Inflammatory macrophage treated with lipopolysaccharide for 1 hour (primary cell): ENCODE results near the gene PCDHB10.
"Not testable (repeated sequence)": the region's sequence is repeated elsewhere in the genome, so short reads cannot be mapped to it uniquely, and the experiment has no call there.

Source experiments
- DNase-seq, 2 donors: peaks; one replicate each; pipeline ENCODE4 v3.0.0-alpha.2; 2020 to 2022

Gene PCDHB10

GRCh38 chr5:141188682-141189081, 3.5 kb upstream of the PCDHB10 start:
- not testable (repeated sequence) for DNase-seq

- not testable (repeated sequence) for DNase-seq
Measured at GRCh38 chr5:141189131-141189530, 3.0 kb upstream of the PCDHB10 start.

GRCh38 chr5:141194332-141194731, 2.2 kb downstream of the PCDHB10 start:
- not testable (repeated sequence) for DNase-seq

GRCh38 chr5:141196363-141196762, 4.2 kb downstream of the PCDHB10 start:
- no peak for DNase-seq

- no peak for DNase-seq
Measured at GRCh38 chr5:141199359-141200235, 7.4 kb downstream of the PCDHB10 start, which contains the start of gene PCDHB11. Gene PCDHB11, plus strand, starts transcription at chr5:141199627. Its CDS starts 148 bp downstream, at chr5:141199775.

- not testable (repeated sequence) for DNase-seq
Measured at GRCh38 chr5:141201126-141201525, 9.0 kb downstream of the PCDHB10 start.

- DNase-seq: not testable (repeated sequence)
Measured at GRCh38 chr5:141201646-141202045, 9.5 kb downstream of the PCDHB10 start.

GRCh38 chr5:141208478-141208877, 16.3 kb downstream of the PCDHB10 start, which contains the start of gene PCDHB12:
Gene PCDHB12, plus strand, starts transcription at chr5:141208719. Its CDS starts 189 bp downstream, at chr5:141208908.
- DNase-seq: no peak

GRCh38 chr5:141210281-141210680, 18.1 kb downstream of the PCDHB10 start:
- not testable (repeated sequence) for DNase-seq

GRCh38 chr5:141210849-141211248, 18.7 kb downstream of the PCDHB10 start:
- DNase-seq: not testable (repeated sequence)

GRCh38 chr5:141213656-141214339, 21.6 kb downstream of the PCDHB10 start, which contains the start of gene PCDHB13:
Gene PCDHB13, plus strand, starts transcription at chr5:141213919. Its CDS starts 205 bp downstream, at chr5:141214124.
- not testable (repeated sequence) for DNase-seq

GRCh38 chr5:141214583-141214982, 22.4 kb downstream of the PCDHB10 start:
- not testable (repeated sequence) for DNase-seq

- not testable (repeated sequence) for DNase-seq
Measured at GRCh38 chr5:141215504-141215903, 23.4 kb downstream of the PCDHB10 start.

- not testable (repeated sequence) for DNase-seq
Measured at GRCh38 chr5:141216035-141216434, 23.9 kb downstream of the PCDHB10 start.

- DNase-seq: no peak
Measured at GRCh38 chr5:141223112-141223783, 31.1 kb downstream of the PCDHB10 start, which contains the start of gene PCDHB14. Gene PCDHB14, plus strand, starts transcription at chr5:141223343. Its CDS starts 163 bp downstream, at chr5:141223506.

GRCh38 chr5:141224844-141225243, 32.7 kb downstream of the PCDHB10 start:
- DNase-seq: not testable (repeated sequence)

- not testable (repeated sequence) for DNase-seq
Measured at GRCh38 chr5:141225421-141225820, 33.3 kb downstream of the PCDHB10 start.

GRCh38 chr5:141234109-141234667, 42.0 kb downstream of the PCDHB10 start:
- no peak for DNase-seq

- not testable (repeated sequence) for DNase-seq
Measured at GRCh38 chr5:141235922-141236321, 43.8 kb downstream of the PCDHB10 start.

GRCh38 chr5:141236516-141237313, 44.6 kb downstream of the PCDHB10 start:
- DNase-seq: no peak

GRCh38 chr5:141241496-141241895, 49.3 kb downstream of the PCDHB10 start:
- DNase-seq: no peak
